ENCODE measurements around the gene ARHGEF39.

DNA sequence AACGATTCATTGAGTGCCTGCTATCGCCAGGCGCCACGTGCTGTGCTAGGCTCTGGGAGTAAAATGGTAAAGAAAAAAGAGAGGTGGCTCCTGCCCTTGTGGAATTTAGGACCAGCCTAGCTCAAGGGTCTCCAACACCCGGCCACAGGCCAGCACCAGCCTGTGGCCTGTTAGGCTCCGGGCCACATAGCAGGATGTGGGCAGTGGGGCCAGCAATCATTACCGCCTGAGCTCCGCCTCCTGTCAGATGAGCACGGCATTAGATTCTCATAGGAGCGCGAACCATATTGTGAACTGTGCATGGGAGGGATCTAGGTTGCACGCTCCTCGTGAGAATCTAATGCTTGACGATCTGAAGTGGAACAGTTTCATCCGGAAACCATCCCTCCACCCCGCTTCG is 8.6 kb downstream of the ARHGEF39 start:
- TF ChIP-seq, protein P1, sequence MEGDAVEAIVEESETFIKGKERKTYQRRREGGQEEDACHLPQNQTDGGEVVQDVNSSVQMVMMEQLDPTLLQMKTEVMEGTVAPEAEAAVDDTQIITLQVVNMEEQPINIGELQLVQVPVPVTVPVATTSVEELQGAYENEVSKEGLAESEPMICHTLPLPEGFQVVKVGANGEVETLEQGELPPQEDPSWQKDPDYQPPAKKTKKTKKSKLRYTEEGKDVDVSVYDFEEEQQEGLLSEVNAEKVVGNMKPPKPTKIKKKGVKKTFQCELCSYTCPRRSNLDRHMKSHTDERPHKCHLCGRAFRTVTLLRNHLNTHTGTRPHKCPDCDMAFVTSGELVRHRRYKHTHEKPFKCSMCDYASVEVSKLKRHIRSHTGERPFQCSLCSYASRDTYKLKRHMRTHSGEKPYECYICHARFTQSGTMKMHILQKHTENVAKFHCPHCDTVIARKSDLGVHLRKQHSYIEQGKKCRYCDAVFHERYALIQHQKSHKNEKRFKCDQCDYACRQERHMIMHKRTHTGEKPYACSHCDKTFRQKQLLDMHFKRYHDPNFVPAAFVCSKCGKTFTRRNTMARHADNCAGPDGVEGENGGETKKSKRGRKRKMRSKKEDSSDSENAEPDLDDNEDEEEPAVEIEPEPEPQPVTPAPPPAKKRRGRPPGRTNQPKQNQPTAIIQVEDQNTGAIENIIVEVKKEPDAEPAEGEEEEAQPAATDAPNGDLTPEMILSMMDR (IDR thresholded peaks at IDR 0.05), result no peak
- TF ChIP-seq ZFX (IDR thresholded peaks at IDR 0.05; ENCODE audit: borderline replicate concordance), result no peak

Data from 22Rv1 (cell line).